Activated CD8-positive, alpha-beta memory T cell treated with anti-CD3 and anti-CD28 coated beads, Interleukin-2, amount 10 ng/mL, durations not matched to agents 7 days and 5 days (primary cell): ENCODE measurements around the gene FCHSD2. TPM values are rescaled to one million over a fixed set of nuclear protein-coding genes. Genes with fewer than 3 reads are reported as not detected.
A peak's percentile ranks its signal among the peaks of the same experiment; 100 is the strongest.
"Not testable (repeated sequence)": the region's sequence is repeated elsewhere in the genome, so short reads cannot be mapped to it uniquely, and the experiment has no call there.

Experiments used
- ATAC-seq: fragments of 150-1000 bp; cut with Tn5 transposase; one replicate; pipeline ENCODE4 v1.10.0; 2021; ENCODE audit warnings: moderate library complexity
- CTCF ChIA-PET: fragments of 350-600 bp; sonication (Branson Sonifier 250); formaldehyde crosslinking; loops from one replicate; lab custom pipeline; 2021; ENCODE audit warnings: antibody characterized with exemption; lab: Charles Lee
- DNase-seq: peaks from one replicate; pipeline ENCODE4 v3.0.0-alpha.2; 2020
- H3K27ac Mint-ChIP-seq: one replicate; pipeline ENCODE4 v1.8.0; 2021; ENCODE audit warnings: mild to moderate bottlenecking, mixed read lengths
- H3K27me3 Mint-ChIP-seq: one replicate; pipeline ENCODE4 v1.8.0; 2021; ENCODE audit warnings: mixed read lengths
- H3K36me3 Mint-ChIP-seq: one replicate; pipeline ENCODE4 v1.8.0; 2021; ENCODE audit warnings: mild to moderate bottlenecking, mixed read lengths
- H3K4me1 Mint-ChIP-seq: one replicate; pipeline ENCODE4 v1.8.0; 2021; ENCODE audit warnings: mixed read lengths
- H3K4me3 Mint-ChIP-seq: one replicate; pipeline ENCODE4 v1.8.0; 2021; ENCODE audit warnings: mild to moderate bottlenecking, moderate library complexity, mixed read lengths
- H3K9me3 Mint-ChIP-seq: one replicate; pipeline ENCODE4 v1.8.0; 2022; ENCODE audit warnings: low read depth, mixed read lengths
- total RNA-seq, 2 experiments: library from RNA; stranded (reverse); gene quantifications; one replicate each; pipeline ENCODE4 v1.2.3, GENCODE V29; 2021

The FCHSD2 gene
- total RNA-seq, 2 experiments from 2014 or later: 42.1 to 71.0 TPM

- Mint-ChIP-seq H3K4me1 (peaks cover 3% of the 10 kb centered on the region), H3K27ac (no peak overlapping the region), H3K36me3 (peaks cover 12% of the 10 kb centered on the region), H3K27me3 (no peaks in the 10 kb centered on the region), H3K4me3 (no peak overlapping the region), H3K9me3 (no peaks in the 10 kb centered on the region)
- no peak for ATAC-seq
- CTCF ChIA-PET: interaction anchor here (1.8 kb wide), 1 partner anchor 34 kb away, joined by 4 read pairs; no protein-coding TSS in a partner anchor
- no peak for DNase-seq
Measured at GRCh38 chr11:73091521-73092305, 50.4 kb downstream of the FCHSD2 start.

- no peaks in the 10 kb centered on the region for H3K27me3 Mint-ChIP-seq
- CTCF ChIA-PET: interaction anchor here (0.9 kb wide), 1 partner anchor 115 kb away, joined by 4 read pairs; no protein-coding TSS in a partner anchor
- peaks cover 21% of the 10 kb centered on the region for H3K36me3 Mint-ChIP-seq
- H3K27ac Mint-ChIP-seq: peak overlapping the region; percentile 34
- no peaks in the 10 kb centered on the region for H3K9me3 Mint-ChIP-seq
- ATAC-seq (no peak), DNase-seq (no peak)
- H3K4me1 Mint-ChIP-seq: peaks cover 7% of the 10 kb centered on the region
- no peak overlapping the region for H3K4me3 Mint-ChIP-seq
Measured at GRCh38 chr11:73087730-73088129, 54.4 kb downstream of the FCHSD2 start.

GRCh38 chr11:73085189-73085875 lies 56.8 kb downstream of the FCHSD2 start:
- H3K4me3 Mint-ChIP-seq: no peak overlapping the region
- ATAC-seq (no peak), DNase-seq (no peak)
- peaks cover 7% of the 10 kb centered on the region for H3K4me1 Mint-ChIP-seq
- no peaks in the 10 kb centered on the region for H3K27me3 Mint-ChIP-seq
- H3K27ac Mint-ChIP-seq: no peak overlapping the region
- H3K9me3 Mint-ChIP-seq: no peaks in the 10 kb centered on the region
- CTCF ChIA-PET: no interaction called here
- peaks cover 26% of the 10 kb centered on the region for H3K36me3 Mint-ChIP-seq

GRCh38 chr11:73078631-73079030 lies 63.5 kb downstream of the FCHSD2 start:
- Mint-ChIP-seq H3K36me3 (peaks cover 45% of the 10 kb centered on the region), H3K4me1 (peaks cover 21% of the 10 kb centered on the region), H3K27ac (no peak overlapping the region), H3K9me3 (no peaks in the 10 kb centered on the region), H3K4me3 (no peak overlapping the region), H3K27me3 (no peaks in the 10 kb centered on the region)
- ATAC-seq (no peak), DNase-seq (no peak)
- CTCF ChIA-PET: interaction anchor here (1.0 kb wide), 1 partner anchor 121 kb away, joined by 3 read pairs; no protein-coding TSS in a partner anchor

GRCh38 chr11:73077454-73077853 lies 64.7 kb downstream of the FCHSD2 start:
- Mint-ChIP-seq H3K36me3 (peaks cover 36% of the 10 kb centered on the region), H3K27me3 (no peaks in the 10 kb centered on the region), H3K27ac (no peak overlapping the region), H3K4me1 (peaks cover 32% of the 10 kb centered on the region), H3K9me3 (no peaks in the 10 kb centered on the region), H3K4me3 (no peak overlapping the region)
- CTCF ChIA-PET: interaction anchor here (1.0 kb wide), 1 partner anchor 119 kb away, joined by 3 read pairs; no protein-coding TSS in a partner anchor
- no peak for ATAC-seq
- DNase-seq: no peak

- Mint-ChIP-seq H3K27me3 (no peaks in the 10 kb centered on the region), H3K4me1 (peaks cover 44% of the 10 kb centered on the region), H3K4me3 (no peak overlapping the region), H3K36me3 (peaks cover 32% of the 10 kb centered on the region), H3K9me3 (no peaks in the 10 kb centered on the region), H3K27ac (no peak overlapping the region)
- CTCF ChIA-PET: no interaction called here
- no peak for ATAC-seq
- no peak for DNase-seq
Measured at GRCh38 chr11:73074319-73074718, 67.8 kb downstream of the FCHSD2 start.

GRCh38 chr11:73072935-73073481 lies 69.1 kb downstream of the FCHSD2 start:
- peaks cover 24% of the 10 kb centered on the region for H3K36me3 Mint-ChIP-seq
- no peaks in the 10 kb centered on the region for H3K27me3 Mint-ChIP-seq
- CTCF ChIA-PET: interaction anchor here (1.0 kb wide), 1 partner anchor 11 kb away, joined by 4 read pairs; no protein-coding TSS in a partner anchor
- peaks cover 41% of the 10 kb centered on the region for H3K4me1 Mint-ChIP-seq
- H3K27ac Mint-ChIP-seq: peak overlapping the region; percentile 70
- H3K9me3 Mint-ChIP-seq: no peaks in the 10 kb centered on the region
- DNase-seq: no peak
- peak overlapping the region; percentile 59 for H3K4me3 Mint-ChIP-seq
- ATAC-seq: peak; percentile 91

- Mint-ChIP-seq H3K36me3 (peaks cover 32% of the 10 kb centered on the region), H3K4me3 (no peak overlapping the region), H3K4me1 (peaks cover 41% of the 10 kb centered on the region), H3K27ac (no peak overlapping the region), H3K27me3 (no peaks in the 10 kb centered on the region), H3K9me3 (peaks cover 7% of the 10 kb centered on the region)
- DNase-seq (no peak), ATAC-seq (no peak)
- CTCF ChIA-PET: no interaction called here
Measured at GRCh38 chr11:73070653-73071052, 71.5 kb downstream of the FCHSD2 start.

GRCh38 chr11:73061857-73062424 lies 80.2 kb downstream of the FCHSD2 start:
- H3K4me1 Mint-ChIP-seq, H3K9me3 Mint-ChIP-seq, CTCF ChIA-PET, ATAC-seq, H3K4me3 Mint-ChIP-seq, DNase-seq, H3K27ac Mint-ChIP-seq, H3K27me3 Mint-ChIP-seq: not testable (repeated sequence)
- peaks cover 37% of the 10 kb centered on the region for H3K36me3 Mint-ChIP-seq

- H3K27ac Mint-ChIP-seq, H3K27me3 Mint-ChIP-seq, CTCF ChIA-PET, H3K4me3 Mint-ChIP-seq, H3K9me3 Mint-ChIP-seq, DNase-seq, H3K4me1 Mint-ChIP-seq, ATAC-seq: not testable (repeated sequence)
- H3K36me3 Mint-ChIP-seq: peaks cover 34% of the 10 kb centered on the region
Measured at GRCh38 chr11:73061434-73061833, 80.7 kb downstream of the FCHSD2 start.

GRCh38 chr11:73059915-73060314 lies 82.2 kb downstream of the FCHSD2 start:
- CTCF ChIA-PET: no interaction called here

GRCh38 chr11:73058989-73059674 lies 83.0 kb downstream of the FCHSD2 start:
- DNase-seq (no peak), ATAC-seq (no peak)
- no peak overlapping the region for H3K27ac Mint-ChIP-seq
- no peak overlapping the region for H3K4me3 Mint-ChIP-seq
- peaks cover 26% of the 10 kb centered on the region for H3K36me3 Mint-ChIP-seq
- no peaks in the 10 kb centered on the region for H3K9me3 Mint-ChIP-seq
- peaks cover 6% of the 10 kb centered on the region for H3K4me1 Mint-ChIP-seq
- CTCF ChIA-PET: interaction anchor here (1.3 kb wide), 1 partner anchor 119 kb away, joined by 6 read pairs; no protein-coding TSS in a partner anchor
- H3K27me3 Mint-ChIP-seq: no peaks in the 10 kb centered on the region

More at GRCh38 chr11:73059915-73060314, 82.2 kb downstream of the FCHSD2 start:
- Mint-ChIP-seq H3K27me3 (no peaks in the 10 kb centered on the region), H3K4me1 (peaks cover 10% of the 10 kb centered on the region), H3K9me3 (peaks cover 3% of the 10 kb centered on the region), H3K4me3 (no peak overlapping the region), H3K27ac (no peak overlapping the region), H3K36me3 (peaks cover 27% of the 10 kb centered on the region)
- DNase-seq (no peak), ATAC-seq (no peak)
